ENCODE data around the gene GALNT10. TPM values are rescaled to one million over a fixed set of nuclear protein-coding genes. Genes with fewer than 3 reads are reported as not detected.
A peak's percentile ranks its signal among the peaks of the same experiment; 100 is the strongest.

Gene GALNT10
- total RNA-seq, 1 donor: 46.5 TPM

- peak overlapping the region; percentile 92 for H3K4me3 ChIP-seq (ENCODE audit: low read depth, low read length)
- TF ChIP-seq, protein P1, sequence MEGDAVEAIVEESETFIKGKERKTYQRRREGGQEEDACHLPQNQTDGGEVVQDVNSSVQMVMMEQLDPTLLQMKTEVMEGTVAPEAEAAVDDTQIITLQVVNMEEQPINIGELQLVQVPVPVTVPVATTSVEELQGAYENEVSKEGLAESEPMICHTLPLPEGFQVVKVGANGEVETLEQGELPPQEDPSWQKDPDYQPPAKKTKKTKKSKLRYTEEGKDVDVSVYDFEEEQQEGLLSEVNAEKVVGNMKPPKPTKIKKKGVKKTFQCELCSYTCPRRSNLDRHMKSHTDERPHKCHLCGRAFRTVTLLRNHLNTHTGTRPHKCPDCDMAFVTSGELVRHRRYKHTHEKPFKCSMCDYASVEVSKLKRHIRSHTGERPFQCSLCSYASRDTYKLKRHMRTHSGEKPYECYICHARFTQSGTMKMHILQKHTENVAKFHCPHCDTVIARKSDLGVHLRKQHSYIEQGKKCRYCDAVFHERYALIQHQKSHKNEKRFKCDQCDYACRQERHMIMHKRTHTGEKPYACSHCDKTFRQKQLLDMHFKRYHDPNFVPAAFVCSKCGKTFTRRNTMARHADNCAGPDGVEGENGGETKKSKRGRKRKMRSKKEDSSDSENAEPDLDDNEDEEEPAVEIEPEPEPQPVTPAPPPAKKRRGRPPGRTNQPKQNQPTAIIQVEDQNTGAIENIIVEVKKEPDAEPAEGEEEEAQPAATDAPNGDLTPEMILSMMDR (IDR thresholded peaks at IDR 0.05; ENCODE audit: insufficient read depth, low read length): no peak
- DNase-seq (ENCODE audit: low read depth): no peak
Measured at GRCh38 chr5:154444556-154445421, 254.3 kb downstream of the GALNT10 start.

DNA sequence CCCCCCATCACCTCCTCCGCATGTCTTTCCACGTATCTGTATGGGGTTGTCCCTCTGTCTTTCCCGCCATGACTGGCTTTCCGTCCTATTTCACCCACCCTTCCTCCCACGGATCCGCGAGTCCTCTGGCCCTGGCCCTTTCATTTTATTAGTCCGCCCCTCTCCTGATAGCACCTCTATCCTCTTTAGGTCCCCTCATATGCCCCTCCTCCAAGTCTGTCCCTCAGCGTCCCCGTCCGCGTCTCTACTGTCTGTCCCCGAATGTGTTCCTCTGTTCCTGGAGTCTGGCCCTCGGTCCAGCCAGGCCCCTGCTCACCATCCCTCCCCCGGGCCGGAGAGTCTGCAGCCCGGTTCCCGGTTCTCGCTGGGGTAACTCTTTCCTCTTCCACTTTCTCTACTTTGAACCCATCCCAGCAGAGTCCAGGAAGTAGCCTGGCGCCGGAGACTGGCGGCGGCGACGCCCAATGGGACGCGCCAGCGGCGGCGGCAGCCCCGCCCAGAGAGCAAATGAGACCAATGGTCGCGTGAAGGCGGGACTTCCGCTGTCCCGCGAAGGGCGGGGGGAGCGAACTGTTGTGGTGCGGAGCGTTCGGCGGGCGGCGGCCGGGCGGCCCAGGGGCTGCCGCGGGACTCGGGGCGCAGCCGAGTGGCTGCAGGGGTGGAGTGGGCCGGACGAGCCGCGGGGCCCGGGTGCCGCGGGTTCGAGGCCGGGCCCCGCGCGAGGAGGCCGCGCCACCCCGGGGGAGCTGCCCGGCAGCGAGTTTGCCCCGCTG is 255.1 kb downstream of the GALNT10 start, which contains the start of gene SAP30L:
TSS of gene SAP30L (plus strand) at position 576 of the 773 bp plus-strand sequence. CDS start 608 bp downstream, outside the sequence.
- TF ChIP-seq, protein P1 (IDR thresholded peaks at IDR 0.05; ENCODE audit: insufficient read depth, low read length): no peak
- DNase-seq (ENCODE audit: low read depth): peak; percentile 91
- peak within 1 kb of the TSS; percentile 92 for H3K4me3 ChIP-seq (ENCODE audit: low read depth, low read length)

GRCh38 chr5:154446195-154447088 is 255.9 kb downstream of the GALNT10 start:
- DNase-seq (ENCODE audit: low read depth): peak; percentile 57
- peak overlapping the region; percentile 79 for H3K4me3 ChIP-seq (ENCODE audit: low read depth, low read length)
- TF ChIP-seq, protein P1 (IDR thresholded peaks at IDR 0.05; ENCODE audit: insufficient read depth, low read length): no peak

GRCh38 chr5:154447089-154447725 is 256.7 kb downstream of the GALNT10 start:
- peak overlapping the region; percentile 79 for H3K4me3 ChIP-seq (ENCODE audit: low read depth, low read length)
- no peak for DNase-seq (ENCODE audit: low read depth)
- TF ChIP-seq, protein P1 (IDR thresholded peaks at IDR 0.05; ENCODE audit: insufficient read depth, low read length): no peak

DNA sequence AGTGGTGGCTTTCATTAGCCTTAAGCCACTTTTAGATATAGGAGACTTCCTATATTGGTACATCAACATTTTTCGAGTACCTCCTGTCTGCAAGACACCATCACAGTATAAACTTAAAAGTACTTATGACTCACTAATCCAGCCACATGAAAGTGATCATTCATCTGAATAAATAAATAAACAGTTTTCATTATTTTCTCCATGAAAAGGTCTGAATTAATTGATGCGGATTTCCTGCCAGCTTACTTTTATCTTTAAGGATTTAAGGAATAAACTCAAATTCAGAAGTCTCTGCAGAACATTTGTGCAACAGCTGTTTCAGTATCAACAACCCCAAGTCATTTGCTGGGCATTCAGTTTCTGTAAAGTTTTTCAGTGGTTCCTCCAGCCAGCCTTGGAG is 259.3 kb downstream of the GALNT10 start:
- no peak overlapping the region for H3K4me3 ChIP-seq (ENCODE audit: low read depth, low read length)
- TF ChIP-seq, protein P1 (IDR thresholded peaks at IDR 0.05; ENCODE audit: insufficient read depth, low read length): no peak
- DNase-seq (ENCODE audit: low read depth): no peak

GRCh38 chr5:154451957-154452356 is 261.4 kb downstream of the GALNT10 start:
- TF ChIP-seq, protein P1 (IDR thresholded peaks at IDR 0.05; ENCODE audit: insufficient read depth, low read length): no peak
- no peak overlapping the region for H3K4me3 ChIP-seq (ENCODE audit: low read depth, low read length)
- DNase-seq (ENCODE audit: low read depth): no peak

All from fibroblast of the aortic adventitia (primary cell).